Effector memory CD4-positive, alpha-beta T cell (primary cell): ENCODE results near the gene GCC2.
"Not testable (repeated sequence)": the region's sequence is repeated elsewhere in the genome, so short reads cannot be mapped to it uniquely, and the experiment has no call there.

Experiments
- DNase-seq, 3 donors: peaks; one replicate each; pipeline ENCODE4 v3.0.0-alpha.2; 2020
- H3K27ac ChIP-seq: 2 replicates; pipeline ENCODE4 v1.7.0; 2013; ENCODE audit warnings: mild to moderate bottlenecking, low read length, moderate library complexity; ENCODE audit not compliant: insufficient read depth, poor library complexity, severe bottlenecking
- H3K27me3 ChIP-seq: replicated peaks from 2 replicates; pipeline ENCODE4 v1.7.0; 2013; ENCODE audit warnings: mild to moderate bottlenecking, low read length; ENCODE audit not compliant: insufficient read depth, control insufficient read depth, poor library complexity, severe bottlenecking
- H3K36me3 ChIP-seq: 2 replicates; pipeline ENCODE4 v1.7.0; 2013; ENCODE audit warnings: mild to moderate bottlenecking, low read length, moderate library complexity; ENCODE audit not compliant: control insufficient read depth, insufficient read depth
- H3K4me1 ChIP-seq: 2 replicates; pipeline ENCODE4 v1.7.0; 2013; ENCODE audit warnings: low read length, mild to moderate bottlenecking; ENCODE audit not compliant: control insufficient read depth, insufficient read depth, poor library complexity, severe bottlenecking
- H3K4me3 ChIP-seq: 2 replicates; pipeline ENCODE4 v1.7.0; 2013; ENCODE audit warnings: low read length, low read depth, mild to moderate bottlenecking; ENCODE audit not compliant: insufficient read depth, poor library complexity, severe bottlenecking
- H3K9me3 ChIP-seq: 2 replicates; pipeline ENCODE4 v1.7.0; 2013; ENCODE audit warnings: mild to moderate bottlenecking, low read length, moderate library complexity; ENCODE audit not compliant: control insufficient read depth

GCC2 gene

GRCh38 chr2:108538000-108538625 is 89.1 kb downstream of the GCC2 start:
- Histone ChIP-seq H3K36me3 (no peaks in the 10 kb centered on the region), H3K27ac (no peak overlapping the region), H3K4me3 (no peak overlapping the region), H3K9me3 (no peaks in the 10 kb centered on the region), H3K27me3 (no peaks in the 10 kb centered on the region), H3K4me1 (peaks cover 8% of the 10 kb centered on the region)
- DNase-seq: no peak

DNA sequence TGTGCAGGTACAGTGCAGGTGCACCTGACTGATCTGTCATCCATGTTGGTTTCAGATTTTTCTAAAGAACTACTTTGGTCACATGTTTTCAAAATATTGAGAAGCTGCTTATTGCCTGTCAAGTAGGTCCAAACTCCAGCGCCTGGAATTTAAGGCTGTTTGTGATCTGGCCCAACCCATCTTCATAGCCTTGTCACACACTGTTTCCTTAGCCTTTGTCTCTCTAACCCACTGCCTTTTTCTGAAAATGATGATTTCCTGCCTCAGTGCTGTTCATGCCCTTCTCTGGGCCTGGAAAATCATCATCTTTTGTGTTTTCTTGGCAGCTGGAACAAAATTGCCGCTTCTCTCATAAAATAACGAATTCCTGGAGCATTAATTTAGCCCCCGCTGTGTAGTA is 92.4 kb downstream of the GCC2 start:
- Histone ChIP-seq H3K27me3 (no peaks in the 10 kb centered on the region), H3K4me3 (no peak overlapping the region), H3K36me3 (no peaks in the 10 kb centered on the region), H3K27ac (no peak overlapping the region), H3K4me1 (no peaks in the 10 kb centered on the region), H3K9me3 (no peaks in the 10 kb centered on the region)
- DNase-seq: no peak

DNA sequence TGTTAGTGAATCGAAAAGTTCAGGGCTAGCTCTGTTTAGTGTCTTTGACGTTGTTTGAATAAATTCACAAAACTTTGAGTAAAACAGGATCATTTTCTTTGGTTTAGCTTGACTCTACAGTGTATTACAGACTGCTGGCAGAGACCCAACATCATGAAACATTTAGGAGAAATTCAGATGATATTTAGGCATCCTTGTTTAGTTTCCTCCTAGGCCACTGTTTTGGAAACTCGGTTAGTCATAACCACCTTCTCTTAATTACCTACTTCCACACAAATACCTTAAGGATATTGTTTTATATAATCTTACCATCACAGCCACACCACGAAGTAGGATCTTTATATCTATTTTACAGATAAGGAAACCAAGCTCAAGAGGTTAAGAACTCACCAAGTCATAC is 93.1 kb downstream of the GCC2 start:
- Histone ChIP-seq H3K36me3 (no peaks in the 10 kb centered on the region), H3K4me3 (no peak overlapping the region), H3K9me3 (no peaks in the 10 kb centered on the region), H3K27me3 (no peaks in the 10 kb centered on the region), H3K4me1 (no peaks in the 10 kb centered on the region), H3K27ac (no peak overlapping the region)
- no peak for DNase-seq

- no peak for DNase-seq
- Histone ChIP-seq H3K36me3 (no peaks in the 10 kb centered on the region), H3K27me3 (no peaks in the 10 kb centered on the region), H3K9me3 (no peaks in the 10 kb centered on the region), H3K27ac (no peak overlapping the region), H3K4me1 (no peaks in the 10 kb centered on the region), H3K4me3 (no peak overlapping the region)
Observed at GRCh38 chr2:108547606-108548005, 98.6 kb downstream of the GCC2 start.

GRCh38 chr2:108548208-108549003 is 99.4 kb downstream of the GCC2 start:
- Histone ChIP-seq H3K27me3 (no peaks in the 10 kb centered on the region), H3K4me1 (no peaks in the 10 kb centered on the region), H3K27ac (no peak overlapping the region), H3K36me3 (no peaks in the 10 kb centered on the region), H3K9me3 (no peaks in the 10 kb centered on the region), H3K4me3 (no peak overlapping the region)
- DNase-seq: no peak

DNA sequence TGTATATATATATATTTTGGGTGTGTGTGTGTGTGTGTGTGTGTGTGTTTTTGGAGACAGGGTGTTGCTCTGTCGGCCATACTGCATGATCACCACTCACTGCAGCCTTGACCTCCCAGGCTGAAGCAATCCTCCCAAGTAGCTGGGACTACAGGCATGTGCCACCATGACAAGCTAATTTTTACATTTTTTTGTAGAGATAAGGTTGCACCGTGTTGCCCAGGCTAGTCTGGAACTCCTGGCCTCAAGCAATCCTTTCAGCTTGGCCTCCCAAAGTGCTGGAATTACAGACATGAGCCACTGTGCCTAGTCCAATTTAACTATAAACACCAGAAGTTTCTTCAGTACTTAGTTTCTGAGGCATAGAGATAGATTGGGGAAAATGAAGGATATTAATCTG is 103.6 kb downstream of the GCC2 start:
- Histone ChIP-seq H3K9me3 (no peaks in the 10 kb centered on the region), H3K27me3 (no peaks in the 10 kb centered on the region), H3K4me1 (no peaks in the 10 kb centered on the region), H3K4me3 (no peak overlapping the region), H3K36me3 (no peaks in the 10 kb centered on the region), H3K27ac (no peak overlapping the region)
- DNase-seq: no peak

GRCh38 chr2:108553209-108553919 is 104.4 kb downstream of the GCC2 start:
- Histone ChIP-seq H3K27me3 (no peaks in the 10 kb centered on the region), H3K27ac (no peak overlapping the region), H3K36me3 (no peaks in the 10 kb centered on the region), H3K4me1 (no peaks in the 10 kb centered on the region), H3K4me3 (no peak overlapping the region), H3K9me3 (no peaks in the 10 kb centered on the region)
- DNase-seq: no peak

GRCh38 chr2:108554528-108554927 is 105.5 kb downstream of the GCC2 start:
- no peak overlapping the region for H3K4me3 ChIP-seq
- H3K9me3 ChIP-seq: no peaks in the 10 kb centered on the region
- no peak overlapping the region for H3K27ac ChIP-seq
- no peak for DNase-seq
- H3K4me1 ChIP-seq: no peaks in the 10 kb centered on the region
- no peaks in the 10 kb centered on the region for H3K27me3 ChIP-seq
- H3K36me3 ChIP-seq: no peaks in the 10 kb centered on the region

GRCh38 chr2:108555572-108555971 is 106.6 kb downstream of the GCC2 start:
- H3K27me3 ChIP-seq: no peaks in the 10 kb centered on the region
- no peak overlapping the region for H3K27ac ChIP-seq
- no peaks in the 10 kb centered on the region for H3K4me1 ChIP-seq
- H3K36me3 ChIP-seq: no peaks in the 10 kb centered on the region
- no peaks in the 10 kb centered on the region for H3K9me3 ChIP-seq
- DNase-seq: no peak
- no peak overlapping the region for H3K4me3 ChIP-seq

DNA sequence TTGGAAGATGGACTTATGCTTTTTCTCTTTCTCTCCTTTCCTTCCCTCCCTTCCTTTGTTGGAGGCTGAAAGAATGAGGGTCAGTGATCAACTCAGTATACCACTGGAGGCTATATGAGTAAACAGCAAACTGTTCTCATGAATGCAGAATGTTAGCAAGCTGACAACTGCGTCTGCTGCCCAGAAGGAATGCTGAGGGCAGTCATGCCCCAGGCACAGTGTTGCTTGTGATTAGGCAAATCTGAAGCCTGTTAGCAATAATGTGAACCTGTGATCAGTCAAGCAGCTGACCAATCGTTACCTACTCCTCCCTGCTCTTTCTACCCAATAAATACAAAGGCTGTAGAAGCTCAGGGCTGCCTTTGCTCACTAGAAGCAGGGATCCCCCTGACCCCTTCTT is 107.6 kb downstream of the GCC2 start:
- DNase-seq, H3K9me3 ChIP-seq, H3K36me3 ChIP-seq, H3K4me3 ChIP-seq, H3K27ac ChIP-seq, H3K27me3 ChIP-seq, H3K4me1 ChIP-seq: not testable (repeated sequence)
